Right lobe of liver (tissue), 4 donors: ENCODE results near the gene PHLDB3.

Source experiments
- POLR2A ChIP-seq: fragments of 450-650 bp; IDR thresholded peaks from one replicate; pipeline ENCODE4 v1.6.1; 2017; ENCODE audit warnings: antibody characterized with exemption, mild to moderate bottlenecking
- TF ChIP-seq, protein P1 (sequence below), 4 donors: fragments of 200-600 bp in 3 of 4; fragments of 450-650 bp in 1 of 4; IDR thresholded peaks; one replicate each; pipeline versions ENCODE4 v1.5.1 to v1.8.0; 2016 to 2022; ENCODE audit warnings: antibody characterized with exemption in 4 of 4, mild to moderate bottlenecking in 2 of 4
- donor health status: DM: no; HTN: no; CAD: no.
- donor health status: DM: no; HTN: no; CAD: no.
- donor health status: DM: no; HTN: yes; CAD: no.

DNA sequence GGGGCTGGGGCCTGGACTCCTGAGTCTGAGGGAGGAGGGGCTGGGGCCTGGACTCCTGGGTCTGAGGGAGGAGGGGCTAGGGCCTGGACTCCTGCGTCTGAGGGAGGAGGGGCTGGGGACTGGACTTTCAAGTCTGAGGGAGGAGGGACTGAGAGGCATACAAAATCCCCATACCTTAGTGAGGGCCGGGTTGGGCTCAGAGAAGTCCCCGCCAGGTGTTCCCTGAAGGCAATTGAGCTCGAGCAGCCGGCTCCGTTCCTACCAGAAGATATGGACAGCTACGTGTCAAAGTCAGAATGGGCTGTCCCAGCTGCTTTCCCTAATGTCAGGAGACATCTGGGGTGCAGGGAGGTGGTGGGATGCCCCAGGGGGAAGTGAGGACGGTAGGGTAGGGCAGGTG lies 9.5 kb downstream of the PHLDB3 start:
- TF ChIP-seq, protein P1, sequence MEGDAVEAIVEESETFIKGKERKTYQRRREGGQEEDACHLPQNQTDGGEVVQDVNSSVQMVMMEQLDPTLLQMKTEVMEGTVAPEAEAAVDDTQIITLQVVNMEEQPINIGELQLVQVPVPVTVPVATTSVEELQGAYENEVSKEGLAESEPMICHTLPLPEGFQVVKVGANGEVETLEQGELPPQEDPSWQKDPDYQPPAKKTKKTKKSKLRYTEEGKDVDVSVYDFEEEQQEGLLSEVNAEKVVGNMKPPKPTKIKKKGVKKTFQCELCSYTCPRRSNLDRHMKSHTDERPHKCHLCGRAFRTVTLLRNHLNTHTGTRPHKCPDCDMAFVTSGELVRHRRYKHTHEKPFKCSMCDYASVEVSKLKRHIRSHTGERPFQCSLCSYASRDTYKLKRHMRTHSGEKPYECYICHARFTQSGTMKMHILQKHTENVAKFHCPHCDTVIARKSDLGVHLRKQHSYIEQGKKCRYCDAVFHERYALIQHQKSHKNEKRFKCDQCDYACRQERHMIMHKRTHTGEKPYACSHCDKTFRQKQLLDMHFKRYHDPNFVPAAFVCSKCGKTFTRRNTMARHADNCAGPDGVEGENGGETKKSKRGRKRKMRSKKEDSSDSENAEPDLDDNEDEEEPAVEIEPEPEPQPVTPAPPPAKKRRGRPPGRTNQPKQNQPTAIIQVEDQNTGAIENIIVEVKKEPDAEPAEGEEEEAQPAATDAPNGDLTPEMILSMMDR (IDR thresholded peaks at IDR 0.05) = no peak
- TF ChIP-seq POLR2A = no peak
